Nephron (organoid): ENCODE results near the gene TMEM181.

Experiments used
- H3K27ac Mint-ChIP-seq, 3 experiments: 2 replicates each; pipeline ENCODE4 v1.8.0; 2020; ENCODE audit warnings: mixed read lengths in 3 of 3, mild to moderate bottlenecking in 2 of 3, moderate library complexity in 1 of 3
- H3K27me3 Mint-ChIP-seq: 2 replicates; pipeline ENCODE4 v1.8.0; 2021; ENCODE audit warnings: low read depth, mild to moderate bottlenecking, moderate library complexity, mixed read lengths
- H3K36me3 Mint-ChIP-seq: 2 replicates; pipeline ENCODE4 v1.8.0; 2020; ENCODE audit warnings: low read depth, mixed read lengths
- H3K4me1 Mint-ChIP-seq: 2 replicates; pipeline ENCODE4 v1.8.0; 2020; ENCODE audit warnings: mixed read lengths
- H3K4me3 Mint-ChIP-seq, 3 experiments: 2 replicates each; pipeline ENCODE4 v1.8.0; 2020; ENCODE audit warnings: mild to moderate bottlenecking in 3 of 3, mixed read lengths in 3 of 3, moderate library complexity in 2 of 3
- H3K9me3 Mint-ChIP-seq: 2 replicates; pipeline ENCODE4 v1.8.0; 2020; ENCODE audit warnings: mixed read lengths
- CTCF ChIP-seq, 3 experiments: fragments of 200-600 bp; sonication (generic); IDR thresholded peaks; one replicate each; pipeline ENCODE4 v1.5.0; 2021; ENCODE audit warnings: antibody characterized with exemption in 3 of 3; ENCODE audit not compliant: unreplicated experiment in 3 of 3

Gene TMEM181

GRCh38 chr6:158638324-158638854 lies 78.5 kb downstream of the TMEM181 start:
- H3K4me1 Mint-ChIP-seq = peaks cover 45% of the 10 kb centered on the region
- no peak for TF ChIP-seq CTCF (IDR thresholded peaks at IDR 0.05; ENCODE audit: unreplicated experiment in 3 of 3)
- H3K36me3 Mint-ChIP-seq = peaks cover 60% of the 10 kb centered on the region
- H3K27me3 Mint-ChIP-seq = no peaks in the 10 kb centered on the region
- no peak overlapping the region for H3K4me3 Mint-ChIP-seq
- H3K27ac Mint-ChIP-seq = peak overlapping the region in 2 of 3 experiments; percentile 12 to 39
- H3K9me3 Mint-ChIP-seq = no peaks in the 10 kb centered on the region

- peak overlapping the region in 2 of 3 experiments; percentile 12 to 39 for H3K27ac Mint-ChIP-seq
- no peak for TF ChIP-seq CTCF (IDR thresholded peaks at IDR 0.05; ENCODE audit: unreplicated experiment in 3 of 3)
- no peaks in the 10 kb centered on the region for H3K27me3 Mint-ChIP-seq
- no peak overlapping the region for H3K4me3 Mint-ChIP-seq
- H3K9me3 Mint-ChIP-seq = no peaks in the 10 kb centered on the region
- H3K4me1 Mint-ChIP-seq = peaks cover 49% of the 10 kb centered on the region
- peaks cover 57% of the 10 kb centered on the region for H3K36me3 Mint-ChIP-seq
Observed at GRCh38 chr6:158639056-158639455, 79.2 kb downstream of the TMEM181 start.

- Mint-ChIP-seq H3K4me3 (peak overlapping the region in 1 of 3 experiments; percentile 1), H3K36me3 (peaks cover 45% of the 10 kb centered on the region), H3K27me3 (no peaks in the 10 kb centered on the region), H3K27ac (peak overlapping the region; percentile 5 to 42 (median 31)), H3K9me3 (no peaks in the 10 kb centered on the region), H3K4me1 (peaks cover 58% of the 10 kb centered on the region)
- TF ChIP-seq CTCF (IDR thresholded peaks at IDR 0.05; ENCODE audit: unreplicated experiment in 3 of 3) = no peak
Observed at GRCh38 chr6:158640519-158640918, 80.6 kb downstream of the TMEM181 start.

- Mint-ChIP-seq H3K9me3 (no peaks in the 10 kb centered on the region), H3K27ac (peak overlapping the region; percentile 81 to 99 (median 99)), H3K4me1 (peaks cover 61% of the 10 kb centered on the region), H3K36me3 (peaks cover 30% of the 10 kb centered on the region), H3K4me3 (peak overlapping the region; percentile 93 to 100 (median 98)), H3K27me3 (no peaks in the 10 kb centered on the region)
- TF ChIP-seq CTCF (IDR thresholded peaks at IDR 0.05; ENCODE audit: unreplicated experiment in 3 of 3) = no peak
Observed at GRCh38 chr6:158642097-158642601, 82.3 kb downstream of the TMEM181 start.

- Mint-ChIP-seq H3K27me3 (no peaks in the 10 kb centered on the region), H3K9me3 (no peaks in the 10 kb centered on the region), H3K4me1 (peaks cover 67% of the 10 kb centered on the region), H3K4me3 (peak overlapping the region; percentile 93 to 100 (median 98)), H3K36me3 (peaks cover 21% of the 10 kb centered on the region), H3K27ac (peak overlapping the region; percentile 95 to 99 (median 99))
- TF ChIP-seq CTCF (IDR thresholded peaks at IDR 0.05; ENCODE audit: unreplicated experiment in 3 of 3) = no peak
Observed at GRCh38 chr6:158643836-158644230, 83.9 kb downstream of the TMEM181 start.
